ENCODE measurements around the gene COLGALT1.

Gene COLGALT1

GRCh38 chr19:17625980-17626379, 70.5 kb downstream of the COLGALT1 start:
- no peak for DNase-seq

- DNase-seq: no peak
Observed at GRCh38 chr19:17626456-17627015, 71.1 kb downstream of the COLGALT1 start.

DNA sequence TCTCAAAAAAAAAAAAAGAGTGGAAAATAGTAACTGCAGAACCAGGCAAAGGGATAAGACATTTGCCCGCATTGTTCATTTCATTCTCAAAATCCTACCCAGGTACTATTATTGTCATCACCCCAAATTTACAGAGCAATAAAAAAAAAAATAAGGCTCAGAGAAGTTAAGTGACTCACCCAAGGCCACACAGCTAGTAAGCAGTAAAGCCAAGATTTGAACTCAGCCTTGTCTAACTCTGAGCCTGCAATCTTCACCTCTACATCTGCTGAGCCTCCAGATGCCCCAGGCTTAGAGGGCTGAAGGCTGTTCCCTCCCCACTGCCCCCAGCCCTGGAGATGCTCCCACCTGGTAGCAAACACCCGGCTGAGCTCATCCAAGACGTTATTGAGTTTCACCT, 71.7 kb downstream of the COLGALT1 start:
- DNase-seq: no peak

DNA sequence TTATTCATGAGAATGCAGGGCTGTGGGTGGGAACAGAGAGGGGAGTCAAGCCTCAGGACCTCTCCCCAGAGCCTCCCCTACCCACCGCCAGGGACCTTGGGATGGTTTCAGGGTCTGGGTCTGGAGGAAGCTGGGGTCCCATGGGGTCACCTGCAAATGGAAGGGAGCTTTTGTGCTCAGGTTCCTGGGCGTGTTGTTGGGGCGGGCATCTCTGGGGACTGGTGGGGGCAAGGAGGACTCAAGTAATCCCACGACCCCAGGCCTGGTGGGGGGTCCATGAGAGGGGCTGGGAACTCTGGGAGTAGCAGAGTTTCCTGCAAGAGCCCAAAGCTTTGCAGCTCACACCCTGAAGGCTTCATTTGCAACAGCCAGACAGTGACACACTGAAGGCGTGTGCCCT, 72.5 kb downstream of the COLGALT1 start:
- no peak for DNase-seq

DNA sequence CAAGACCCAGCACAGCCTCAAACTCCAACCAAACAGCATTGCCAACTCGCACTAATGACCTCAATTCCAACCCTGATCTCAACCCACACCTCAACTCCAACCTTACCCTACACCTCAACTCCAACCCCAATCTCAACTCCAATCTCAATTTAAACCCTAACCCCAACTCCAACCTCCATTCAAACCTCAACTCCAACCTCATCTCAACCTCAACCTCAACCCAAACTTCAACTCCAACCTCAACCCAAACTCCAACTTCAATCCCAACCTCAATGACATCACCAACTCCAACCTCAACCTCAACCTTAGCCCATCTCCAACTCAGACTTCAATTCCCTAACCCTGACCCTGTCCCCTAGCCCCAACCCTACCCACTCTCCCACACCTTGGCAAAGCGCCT, 74.3 kb downstream of the COLGALT1 start:
- no peak for DNase-seq

- no peak for DNase-seq
Observed at GRCh38 chr19:17632577-17632976, 77.1 kb downstream of the COLGALT1 start.
